Testis (tissue), 2 donors: ENCODE results near the gene PLEKHD1.
"Not testable (repeated sequence)": the region's sequence is repeated elsewhere in the genome, so short reads cannot be mapped to it uniquely, and the experiment has no call there.

Experiments used
- POLR2A ChIP-seq: fragments of 450-650 bp; IDR thresholded peaks from one replicate; pipeline ENCODE4 v1.6.1; 2017; ENCODE audit warnings: antibody characterized with exemption, mild to moderate bottlenecking, moderate library complexity
- TF ChIP-seq, protein P1 (sequence below), 3 experiments: fragments of 450-650 bp in 2 of 3; fragments of 200-600 bp in 1 of 3; sonication (generic) in 1 of 3; IDR thresholded peaks; one replicate each; pipeline ENCODE4 v1.5.1; 2016 to 2019; ENCODE audit warnings: antibody characterized with exemption in 3 of 3, mild to moderate bottlenecking in 2 of 3, moderate library complexity in 1 of 3

GRCh38 chr14:69478055-69478454 is 6.5 kb upstream of the PLEKHD1 start:
- TF ChIP-seq, protein P1, sequence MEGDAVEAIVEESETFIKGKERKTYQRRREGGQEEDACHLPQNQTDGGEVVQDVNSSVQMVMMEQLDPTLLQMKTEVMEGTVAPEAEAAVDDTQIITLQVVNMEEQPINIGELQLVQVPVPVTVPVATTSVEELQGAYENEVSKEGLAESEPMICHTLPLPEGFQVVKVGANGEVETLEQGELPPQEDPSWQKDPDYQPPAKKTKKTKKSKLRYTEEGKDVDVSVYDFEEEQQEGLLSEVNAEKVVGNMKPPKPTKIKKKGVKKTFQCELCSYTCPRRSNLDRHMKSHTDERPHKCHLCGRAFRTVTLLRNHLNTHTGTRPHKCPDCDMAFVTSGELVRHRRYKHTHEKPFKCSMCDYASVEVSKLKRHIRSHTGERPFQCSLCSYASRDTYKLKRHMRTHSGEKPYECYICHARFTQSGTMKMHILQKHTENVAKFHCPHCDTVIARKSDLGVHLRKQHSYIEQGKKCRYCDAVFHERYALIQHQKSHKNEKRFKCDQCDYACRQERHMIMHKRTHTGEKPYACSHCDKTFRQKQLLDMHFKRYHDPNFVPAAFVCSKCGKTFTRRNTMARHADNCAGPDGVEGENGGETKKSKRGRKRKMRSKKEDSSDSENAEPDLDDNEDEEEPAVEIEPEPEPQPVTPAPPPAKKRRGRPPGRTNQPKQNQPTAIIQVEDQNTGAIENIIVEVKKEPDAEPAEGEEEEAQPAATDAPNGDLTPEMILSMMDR (IDR thresholded peaks at IDR 0.05) = not testable (repeated sequence)
- TF ChIP-seq POLR2A = not testable (repeated sequence)
